Measurements from ENCODE around the gene ADARB2.

DNA sequence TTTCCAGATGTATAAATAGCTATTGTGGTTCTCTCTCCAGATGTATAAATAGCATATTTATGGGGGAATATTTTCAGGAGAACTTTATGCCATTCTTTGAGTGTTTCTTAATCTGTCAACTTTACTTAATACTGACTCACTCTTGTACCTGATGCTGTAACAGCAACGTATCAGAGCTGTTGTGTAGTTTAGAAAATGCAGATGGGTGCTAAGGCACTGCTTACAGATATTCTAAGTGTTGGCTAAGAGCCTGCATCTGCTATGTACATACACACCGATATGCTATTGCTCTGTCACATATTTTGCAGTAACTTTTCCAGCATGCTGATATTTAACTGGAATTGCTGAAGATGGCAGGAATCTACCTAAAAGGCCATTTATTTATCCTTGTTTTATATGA lies 609.2 kb downstream of the ADARB2 start:
- TF ChIP-seq CTCF (IDR thresholded peaks at IDR 0.05) (no peak), POLR2A (IDR thresholded peaks at IDR 0.05) (no peak)
